ENCODE data around the gene IP6K3.

- TF ChIP-seq CTCF (IDR thresholded peaks at IDR 0.05) (no peak), EZH2phosphoT487 (IDR thresholded peaks at IDR 0.05) (no peak), EZH2 (IDR thresholded peaks at IDR 0.05) (no peak)
Observed at GRCh38 chr6:33756211-33756954, 9.7 kb upstream of the IP6K3 start.

All from neural progenitor cell (in vitro differentiated cells).